ENCODE measurements around the gene SLC10A4.

Gene SLC10A4

DNA sequence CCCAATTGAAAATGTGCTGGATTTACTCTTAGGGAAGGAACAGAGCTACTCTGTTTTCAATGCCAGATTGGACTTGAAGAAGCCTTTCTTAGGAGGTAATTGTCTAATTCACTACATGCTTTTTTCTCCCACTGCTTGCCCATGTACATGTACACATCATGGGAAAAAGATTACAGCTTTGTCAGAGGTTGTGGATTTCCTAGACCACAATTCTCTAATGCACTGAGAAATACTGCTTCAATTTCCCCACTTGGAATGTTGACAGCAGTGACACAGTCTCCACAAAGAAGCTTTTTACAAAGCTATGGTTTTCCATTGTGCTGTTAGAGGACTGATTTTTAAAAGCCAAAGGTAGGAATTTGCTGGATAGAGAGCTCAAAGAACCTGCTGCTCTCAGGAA lies 26.4 kb downstream of the SLC10A4 start:
- H3K27ac ChIP-seq (ENCODE audit: low read depth, low read length): no peak overlapping the region
- no peak overlapping the region for H3K18ac ChIP-seq (ENCODE audit: low read length)
- H2BK120ac ChIP-seq (ENCODE audit: low read depth, low read length): no peak overlapping the region
- no peak for DNase-seq
- H3K79me2 ChIP-seq (ENCODE audit: control insufficient read depth, insufficient read depth, low read length): no peaks in the 10 kb centered on the region
- H2AK5ac ChIP-seq (ENCODE audit: low read length): no peak overlapping the region
- peaks cover 2% of the 10 kb centered on the region for H3K36me3 ChIP-seq (ENCODE audit: control insufficient read depth, insufficient read depth, low read length)
- no peaks in the 10 kb centered on the region for H3K4me1 ChIP-seq (ENCODE audit: control insufficient read depth, low read depth, low read length)
- H3K56ac ChIP-seq (ENCODE audit: low read length): no peak overlapping the region
- no peak overlapping the region for H3K4ac ChIP-seq (ENCODE audit: low read depth, low read length)
- no peaks in the 10 kb centered on the region for H3K79me1 ChIP-seq (ENCODE audit: low read length)
- H3K23ac ChIP-seq (ENCODE audit: low read length): no peak overlapping the region
- no peak overlapping the region for H3K4me3 ChIP-seq (ENCODE audit: low read length)
- no peaks in the 10 kb centered on the region for H3K27me3 ChIP-seq (ENCODE audit: insufficient read depth, low read length, poor library complexity)
- H2BK15ac ChIP-seq (replicated peaks; ENCODE audit: low read depth): no peak overlapping the region
- H2BK5ac ChIP-seq (ENCODE audit: low read length): no peak overlapping the region
- no peak overlapping the region for H3K9ac ChIP-seq (ENCODE audit: low read length)
- no peak overlapping the region for H3K4me2 ChIP-seq (ENCODE audit: low read length)
- H4K8ac ChIP-seq (ENCODE audit: low read depth, low read length): no peak overlapping the region
- H4K5ac ChIP-seq (ENCODE audit: low read length): no peak overlapping the region

DNA sequence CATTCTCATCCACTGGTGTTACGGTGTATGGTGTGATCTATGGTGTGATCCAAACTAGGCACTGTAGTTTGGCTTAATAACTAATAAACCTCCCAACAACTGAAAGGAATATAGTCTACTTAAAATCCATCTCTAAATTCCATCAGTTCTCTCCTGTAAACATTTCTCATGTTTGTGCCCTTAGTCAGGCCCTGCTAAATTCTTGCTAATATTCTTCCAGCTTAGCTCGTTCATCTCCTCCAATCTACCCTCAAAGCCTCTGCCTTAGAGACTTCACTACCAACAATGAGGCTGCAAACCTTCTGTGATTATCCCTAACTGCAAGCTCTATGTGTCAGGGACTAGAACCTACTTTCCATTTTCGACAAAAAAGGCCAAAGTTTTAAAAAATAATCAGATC lies 35.0 kb downstream of the SLC10A4 start:
- no peaks in the 10 kb centered on the region for H3K4me1 ChIP-seq (ENCODE audit: control insufficient read depth, low read depth, low read length)
- H3K23ac ChIP-seq (ENCODE audit: low read length): no peak overlapping the region
- H3K4ac ChIP-seq (ENCODE audit: low read depth, low read length): no peak overlapping the region
- no peak for DNase-seq
- H3K27ac ChIP-seq (ENCODE audit: low read depth, low read length): no peak overlapping the region
- H3K79me1 ChIP-seq (ENCODE audit: low read length): no peaks in the 10 kb centered on the region
- no peak overlapping the region for H2BK120ac ChIP-seq (ENCODE audit: low read depth, low read length)
- no peaks in the 10 kb centered on the region for H3K27me3 ChIP-seq (ENCODE audit: insufficient read depth, low read length, poor library complexity)
- no peak overlapping the region for H2AK5ac ChIP-seq (ENCODE audit: low read length)
- peaks cover 3% of the 10 kb centered on the region for H3K36me3 ChIP-seq (ENCODE audit: control insufficient read depth, insufficient read depth, low read length)
- H3K4me3 ChIP-seq (ENCODE audit: low read length): no peak overlapping the region
- no peak overlapping the region for H3K18ac ChIP-seq (ENCODE audit: low read length)
- H3K79me2 ChIP-seq (ENCODE audit: control insufficient read depth, insufficient read depth, low read length): no peaks in the 10 kb centered on the region
- no CpG with 5 or more reads among the region's 3 CpGs for WGBS (ENCODE audit: extremely low coverage, insufficient coverage, low lambda C conversion rate)
- no peak overlapping the region for H2BK5ac ChIP-seq (ENCODE audit: low read length)
- H3K9ac ChIP-seq (ENCODE audit: low read length): no peak overlapping the region
- H4K5ac ChIP-seq (ENCODE audit: low read length): no peak overlapping the region
- no peak overlapping the region for H2BK15ac ChIP-seq (replicated peaks; ENCODE audit: low read depth)
- no peak overlapping the region for H3K4me2 ChIP-seq (ENCODE audit: low read length)
- H4K8ac ChIP-seq (ENCODE audit: low read depth, low read length): no peak overlapping the region
- H3K56ac ChIP-seq (ENCODE audit: low read length): no peak overlapping the region

GRCh38 chr4:48526406-48526805 lies 43.3 kb downstream of the SLC10A4 start:
- Histone ChIP-seq H4K5ac (ENCODE audit: low read length) (no peak overlapping the region), H3K79me1 (ENCODE audit: low read length) (no peaks in the 10 kb centered on the region), H4K8ac (ENCODE audit: low read depth, low read length) (no peak overlapping the region), H3K4me3 (ENCODE audit: low read length) (no peak overlapping the region), H3K4me1 (ENCODE audit: control insufficient read depth, low read depth, low read length) (no peaks in the 10 kb centered on the region), H3K23ac (ENCODE audit: low read length) (no peak overlapping the region), H3K36me3 (ENCODE audit: control insufficient read depth, insufficient read depth, low read length) (peaks cover 3% of the 10 kb centered on the region), H3K27me3 (ENCODE audit: insufficient read depth, low read length, poor library complexity) (no peaks in the 10 kb centered on the region), H2BK5ac (ENCODE audit: low read length) (no peak overlapping the region), H2BK15ac (replicated peaks; ENCODE audit: low read depth) (no peak overlapping the region), H3K79me2 (ENCODE audit: control insufficient read depth, insufficient read depth, low read length) (no peaks in the 10 kb centered on the region), H3K27ac (ENCODE audit: low read depth, low read length) (no peak overlapping the region), H2AK5ac (ENCODE audit: low read length) (no peak overlapping the region), H3K4ac (ENCODE audit: low read depth, low read length) (no peak overlapping the region), H2BK120ac (ENCODE audit: low read depth, low read length) (no peak overlapping the region), H3K56ac (ENCODE audit: low read length) (no peak overlapping the region), H3K4me2 (ENCODE audit: low read length) (no peak overlapping the region), H3K18ac (ENCODE audit: low read length) (no peak overlapping the region), H3K9ac (ENCODE audit: low read length) (no peak overlapping the region)
- WGBS (ENCODE audit: extremely low coverage, insufficient coverage, low lambda C conversion rate): no CpG with 5 or more reads among the region's 1 CpG
- no peak for DNase-seq

GRCh38 chr4:48538358-48538757 lies 55.2 kb downstream of the SLC10A4 start:
- Histone ChIP-seq H3K4ac (ENCODE audit: low read depth, low read length) (no peak overlapping the region), H3K4me1 (ENCODE audit: control insufficient read depth, low read depth, low read length) (no peaks in the 10 kb centered on the region), H2BK5ac (ENCODE audit: low read length) (no peak overlapping the region)

More at GRCh38 chr4:48538358-48538757, 55.2 kb downstream of the SLC10A4 start:
- no peak overlapping the region for H3K56ac ChIP-seq (ENCODE audit: low read length)
- no peak overlapping the region for H2BK15ac ChIP-seq (replicated peaks; ENCODE audit: low read depth)
- H3K36me3 ChIP-seq (ENCODE audit: control insufficient read depth, insufficient read depth, low read length): no peaks in the 10 kb centered on the region
- no peak overlapping the region for H3K23ac ChIP-seq (ENCODE audit: low read length)
- H4K5ac ChIP-seq (ENCODE audit: low read length): no peak overlapping the region
- no peaks in the 10 kb centered on the region for H3K79me1 ChIP-seq (ENCODE audit: low read length)
- H3K79me2 ChIP-seq (ENCODE audit: control insufficient read depth, insufficient read depth, low read length): no peaks in the 10 kb centered on the region
- H3K27me3 ChIP-seq (ENCODE audit: insufficient read depth, low read length, poor library complexity): no peaks in the 10 kb centered on the region
- no peak overlapping the region for H3K27ac ChIP-seq (ENCODE audit: low read depth, low read length)
- no peak overlapping the region for H3K18ac ChIP-seq (ENCODE audit: low read length)
- H2BK120ac ChIP-seq (ENCODE audit: low read depth, low read length): no peak overlapping the region
- no peak for DNase-seq
- no peak overlapping the region for H3K9ac ChIP-seq (ENCODE audit: low read length)
- no peak overlapping the region for H2AK5ac ChIP-seq (ENCODE audit: low read length)
- H4K8ac ChIP-seq (ENCODE audit: low read depth, low read length): no peak overlapping the region
- no peak overlapping the region for H3K4me2 ChIP-seq (ENCODE audit: low read length)
- no peak overlapping the region for H3K4me3 ChIP-seq (ENCODE audit: low read length)
